Measurements from ENCODE around the gene PRKCA. TPM values are rescaled to one million over a fixed set of nuclear protein-coding genes. Genes with fewer than 3 reads are reported as not detected.

PRKCA gene
- total and polyA plus RNA-seq, 2 donors (not counting 3 experiments of a cell fraction or from before 2014, with no cell fraction given): 7.5 to 34.2 TPM

- no peak for FAIRE-seq
- dilution Hi-C loops (cut with MboI; ENCODE audit: extremely low pct_ligation_motif_present, low sequenced_read_pairs): no loop called here
- H2AFZ ChIP-seq (ENCODE audit: low read depth, low read length): no peak overlapping the region
- BruUV-seq (replicated peaks): no TSS peak
- TF ChIP-seq MAX (IDR thresholded peaks at IDR 0.05; ENCODE audit: insufficient read depth, insufficient read length): no peak
- TF ChIP-seq MYC (IDR thresholded peaks at IDR 0.05; ENCODE audit: low read depth, low read length): no peak
- TF ChIP-seq JUN (IDR thresholded peaks at IDR 0.05; ENCODE audit: borderline replicate concordance, insufficient read depth, insufficient read length, low read depth): no peak
- no peak for TF ChIP-seq POLR2AphosphoS5 (IDR thresholded peaks at IDR 0.05; ENCODE audit: insufficient read depth, low read depth, low read length)
- TF ChIP-seq GATA2 (IDR thresholded peaks at IDR 0.05; ENCODE audit: insufficient read depth, insufficient read length, low read depth, low read length): no peak
- no peak for TF ChIP-seq POLR2A (IDR thresholded peaks at IDR 0.05; ENCODE audit: low read depth, low read length)
- TF ChIP-seq FOS (IDR thresholded peaks at IDR 0.05; ENCODE audit: borderline replicate concordance, insufficient read depth, low read length): no peak
- TF ChIP-seq CTCF (IDR thresholded peaks at IDR 0.05; ENCODE audit: extremely low read depth in 1 of 2, insufficient read depth in 1 of 2, low read depth in 1 of 2, low read length in 2 of 2): no peak
- no peak for TF ChIP-seq EZH2 (IDR thresholded peaks at IDR 0.05; ENCODE audit: borderline replicate concordance, low read depth, low read length, severe bottlenecking)
- H3K9me3 ChIP-seq (replicated peaks; ENCODE audit: control insufficient read depth, insufficient read depth, low read length): no peaks in the 10 kb centered on the region
- no peak overlapping the region for H3K27ac ChIP-seq (ENCODE audit: insufficient read depth, low read depth, low read length)
- no peak for DNase-seq (ENCODE audit: low read depth, low spot score)
- no peak overlapping the region for H3K9ac ChIP-seq (replicated peaks; ENCODE audit: extremely low read depth, insufficient read depth, low read length)
- H4K20me1 ChIP-seq (replicated peaks; ENCODE audit: control insufficient read depth, extremely low read depth, insufficient read depth, low read length): no peaks in the 10 kb centered on the region
- no peaks in the 10 kb centered on the region for H3K79me2 ChIP-seq (ENCODE audit: control insufficient read depth, insufficient read depth, low read length)
- no peaks in the 10 kb centered on the region for H3K36me3 ChIP-seq (ENCODE audit: control insufficient read depth in 2 of 2, extremely low read depth in 1 of 2, insufficient read depth in 2 of 2, low read length in 2 of 2)
- CTCF ChIA-PET: no interaction called here
- no peaks in the 10 kb centered on the region for H3K9me1 ChIP-seq (replicated peaks; ENCODE audit: control insufficient read depth, extremely low read depth, insufficient read depth, low read length)
- intact Hi-C loops (cut with micrococcal nuclease): no loop called here
- POLR2A ChIA-PET: no interaction called here
- H3K27me3 ChIP-seq (ENCODE audit: control insufficient read depth in 2 of 2, insufficient read depth in 2 of 2, low read length in 2 of 2): peaks cover 13 to 14% of the 10 kb centered on the region in 2 experiments
- no peaks in the 10 kb centered on the region for H3K4me1 ChIP-seq (ENCODE audit: control insufficient read depth, extremely low read depth, insufficient read depth, low read length)
- no peak overlapping the region for H3K4me3 ChIP-seq (replicated peaks in 1 of 3; ENCODE audit: insufficient read depth in 1 of 3, low read depth in 1 of 3, low read length in 3 of 3)
- H3K4me2 ChIP-seq (ENCODE audit: insufficient read depth, low read length): no peak overlapping the region
These were observed 530.8 kb downstream of the PRKCA start for GRCh38 chr17:66833201-66833600.

Measured in endothelial cell of umbilical vein (primary cell).